Skin epidermis (tissue), 12 donors: ENCODE measurements around the gene TMEM117.

Experiments used
- H3K27ac ChIP-seq, 21 experiments: fragments of 200-600 bp; sonication (generic) in 11 of 21; one replicate each; pipeline ENCODE4 v1.5.0; 2020; ENCODE audit warnings: mild to moderate bottlenecking in 3 of 21, inconsistent platforms in 2 of 21, moderate library complexity in 2 of 21
- H3K4me3 ChIP-seq, 7 experiments: fragments of 200-600 bp; sonication (generic) in 2 of 7; one replicate each; pipeline ENCODE4 v1.5.0; 2020; ENCODE audit warnings: inconsistent platforms in 2 of 7, mild to moderate bottlenecking in 2 of 7, moderate library complexity in 1 of 7

The TMEM117 gene

DNA sequence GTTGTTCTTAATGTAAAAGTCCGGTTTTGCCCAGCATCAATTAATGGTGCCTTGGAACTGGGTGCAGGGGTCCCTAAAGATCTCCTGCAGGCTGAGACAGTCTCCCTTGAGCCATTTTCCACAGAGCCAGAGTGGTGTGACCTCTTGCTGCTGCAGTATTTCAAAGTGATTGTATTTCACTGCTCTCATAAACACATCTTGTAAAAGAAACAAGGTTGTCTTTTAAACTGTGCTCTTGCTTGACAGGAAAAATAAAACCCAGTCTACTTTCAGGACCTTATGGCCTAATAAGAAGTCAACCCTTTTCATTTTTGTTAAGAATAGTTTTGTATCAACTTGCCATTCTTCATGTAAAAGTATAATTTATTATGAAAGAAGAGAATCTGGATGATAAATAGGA is 44.7 kb downstream of the TMEM117 start:
- Histone ChIP-seq H3K27ac (no peak overlapping the region), H3K4me3 (no peak overlapping the region)

- Histone ChIP-seq H3K27ac (no peak overlapping the region), H3K4me3 (no peak overlapping the region)
Observed at GRCh38 chr12:43882578-43883178, 46.8 kb downstream of the TMEM117 start.

DNA sequence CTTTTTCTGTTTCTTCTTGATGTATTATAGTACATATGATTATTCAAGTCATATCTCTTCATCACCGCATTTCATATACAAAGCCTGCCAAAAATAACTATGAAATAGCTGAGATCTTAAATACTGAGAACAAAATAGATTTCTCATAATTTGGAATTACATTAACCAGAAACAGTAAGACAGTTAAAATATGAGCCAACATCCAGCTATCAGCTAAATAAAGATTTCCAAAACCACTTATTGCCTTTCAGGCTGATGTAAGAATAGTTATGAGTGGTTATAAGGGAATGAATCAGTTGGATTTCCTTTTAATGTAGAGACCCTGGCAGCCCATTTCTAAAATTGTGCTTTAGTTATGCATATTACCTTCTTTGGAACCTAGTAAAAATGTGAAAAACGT is 47.4 kb downstream of the TMEM117 start:
- Histone ChIP-seq H3K4me3 (no peak overlapping the region), H3K27ac (no peak overlapping the region)

DNA sequence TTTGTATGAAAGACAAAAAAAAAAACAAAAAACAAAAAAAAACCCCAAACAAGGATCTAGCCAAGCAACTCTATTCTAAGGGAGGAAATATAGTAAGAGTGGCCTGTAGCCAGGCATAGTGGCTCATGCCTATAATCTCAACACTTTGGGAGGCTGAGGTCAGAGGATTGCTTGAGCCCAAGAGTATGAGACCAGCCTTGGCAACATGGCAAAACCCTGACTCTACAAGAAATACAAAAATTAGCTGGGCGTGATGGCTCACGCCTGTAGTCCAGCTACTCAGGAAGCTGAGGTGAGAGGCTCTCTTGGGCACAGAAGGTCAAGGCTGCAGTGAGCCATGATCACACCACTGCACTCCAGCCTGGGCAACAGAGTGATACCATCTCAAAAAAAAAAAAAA is 47.9 kb downstream of the TMEM117 start:
- Histone ChIP-seq H3K27ac (no peak overlapping the region), H3K4me3 (no peak overlapping the region)

- H3K27ac ChIP-seq: peak overlapping the region in 1 of 21 experiments; percentile 2
Observed at GRCh38 chr12:43884683-43885410, 49.0 kb downstream of the TMEM117 start.

DNA sequence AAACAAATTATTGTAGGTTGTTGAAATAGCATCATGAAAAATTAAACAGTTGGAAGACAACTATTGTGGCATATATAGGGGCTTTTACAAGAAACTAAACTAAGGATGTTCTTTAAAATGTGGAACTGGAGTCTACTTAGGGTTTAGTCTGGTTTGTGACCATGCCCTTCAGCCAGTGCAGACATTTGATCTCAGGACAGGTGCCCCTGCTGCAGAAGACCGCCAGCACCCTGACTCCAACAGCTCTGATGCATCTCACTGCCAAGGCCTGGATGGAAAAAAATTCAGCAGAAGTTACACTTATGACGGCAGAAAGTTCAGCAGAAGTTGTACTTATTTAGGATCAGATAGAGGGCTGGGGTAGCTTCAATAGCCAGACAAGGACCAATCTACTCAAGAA is 51.5 kb downstream of the TMEM117 start:
- no peak overlapping the region for H3K4me3 ChIP-seq
- H3K27ac ChIP-seq: no peak overlapping the region

More at GRCh38 chr12:43884683-43885410, 49.0 kb downstream of the TMEM117 start:
- H3K4me3 ChIP-seq: no peak overlapping the region

DNA sequence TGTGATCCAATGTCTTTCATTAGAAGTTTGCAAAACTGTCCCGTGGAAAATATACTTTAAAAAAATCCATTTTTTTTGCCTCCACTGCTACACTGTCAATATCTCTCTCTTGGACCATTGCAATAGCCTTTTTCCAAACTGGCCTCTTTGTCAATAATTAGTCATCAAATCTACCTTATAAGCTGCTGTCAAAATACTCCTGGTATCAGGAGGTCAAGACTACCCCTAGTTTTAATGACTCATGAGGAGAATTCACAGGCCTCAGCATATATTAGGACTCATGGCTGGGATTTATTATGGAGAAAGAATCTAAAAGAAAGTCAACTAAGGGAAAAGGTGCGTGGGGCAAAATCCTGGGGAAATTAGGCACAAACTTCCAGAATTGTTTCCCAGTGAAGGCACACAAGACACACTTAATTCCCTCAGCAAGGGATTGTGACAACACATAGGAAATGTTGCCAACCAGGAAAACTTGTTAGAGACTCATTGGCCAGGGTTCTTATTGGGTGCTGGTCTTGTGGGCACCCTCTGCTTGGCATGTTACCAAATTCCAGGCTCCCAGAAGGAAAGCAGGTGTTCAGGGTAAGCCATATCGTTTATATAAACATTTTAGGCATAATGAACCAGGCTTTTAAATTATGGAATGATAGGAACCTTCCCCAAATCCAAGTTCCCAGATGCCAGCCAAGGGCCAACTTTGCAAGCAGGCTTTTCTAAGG is 56.1 kb downstream of the TMEM117 start:
- no peak overlapping the region for H3K27ac ChIP-seq
- H3K4me3 ChIP-seq: no peak overlapping the region

GRCh38 chr12:43893670-43894069 is 57.8 kb downstream of the TMEM117 start:
- Histone ChIP-seq H3K4me3 (no peak overlapping the region), H3K27ac (no peak overlapping the region)

GRCh38 chr12:43895580-43896206 is 59.8 kb downstream of the TMEM117 start:
- H3K4me3 ChIP-seq: no peak overlapping the region
- H3K27ac ChIP-seq: no peak overlapping the region

GRCh38 chr12:43896496-43896895 is 60.6 kb downstream of the TMEM117 start:
- Histone ChIP-seq H3K4me3 (no peak overlapping the region), H3K27ac (no peak overlapping the region)

- H3K4me3 ChIP-seq: no peak overlapping the region
Observed at GRCh38 chr12:43898474-43898873, 62.6 kb downstream of the TMEM117 start.

DNA sequence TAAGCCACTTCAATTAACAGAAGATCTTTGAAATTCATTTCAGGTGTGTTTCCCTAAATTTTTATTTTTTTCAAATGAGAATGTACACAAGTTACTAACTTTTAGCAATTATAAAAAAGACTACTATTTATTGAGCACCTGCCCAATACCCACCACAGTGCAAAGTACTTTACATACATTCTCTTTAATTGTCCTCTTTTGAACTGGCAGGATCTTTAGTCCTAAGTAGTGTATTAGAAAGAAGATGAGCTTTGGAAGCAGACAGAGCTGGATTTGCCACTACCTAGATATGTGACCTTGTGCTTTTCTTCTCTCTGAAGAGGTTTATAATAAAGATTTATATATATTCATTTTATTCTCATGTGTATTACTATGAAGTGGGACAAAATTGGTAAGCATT is 63.7 kb downstream of the TMEM117 start:
- Histone ChIP-seq H3K4me3 (no peak overlapping the region), H3K27ac (no peak overlapping the region)

More at GRCh38 chr12:43898474-43898873, 62.6 kb downstream of the TMEM117 start:
- no peak overlapping the region for H3K27ac ChIP-seq

GRCh38 chr12:43903686-43904085 is 67.8 kb downstream of the TMEM117 start:
- Histone ChIP-seq H3K4me3 (no peak overlapping the region), H3K27ac (no peak overlapping the region)

DNA sequence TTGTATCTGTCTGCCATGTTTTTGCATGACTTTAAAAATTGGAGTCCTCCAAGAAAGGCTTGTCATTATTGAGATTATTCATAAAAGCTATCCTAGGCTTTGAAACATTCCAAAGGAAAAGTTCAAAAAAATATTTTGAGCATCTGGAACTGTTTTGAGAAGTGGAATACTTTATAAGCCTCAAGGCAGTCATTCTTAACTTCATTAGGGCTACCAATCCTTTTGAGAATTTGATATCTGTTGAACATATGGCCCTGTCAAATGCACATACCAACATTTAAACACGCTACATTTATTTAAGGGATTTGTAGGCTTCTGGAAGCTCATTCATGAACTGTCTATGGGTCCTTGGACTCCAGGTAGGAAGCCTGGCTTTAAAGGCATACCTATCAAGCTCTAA is 77.0 kb downstream of the TMEM117 start:
- Histone ChIP-seq H3K4me3 (no peak overlapping the region), H3K27ac (no peak overlapping the region)

DNA sequence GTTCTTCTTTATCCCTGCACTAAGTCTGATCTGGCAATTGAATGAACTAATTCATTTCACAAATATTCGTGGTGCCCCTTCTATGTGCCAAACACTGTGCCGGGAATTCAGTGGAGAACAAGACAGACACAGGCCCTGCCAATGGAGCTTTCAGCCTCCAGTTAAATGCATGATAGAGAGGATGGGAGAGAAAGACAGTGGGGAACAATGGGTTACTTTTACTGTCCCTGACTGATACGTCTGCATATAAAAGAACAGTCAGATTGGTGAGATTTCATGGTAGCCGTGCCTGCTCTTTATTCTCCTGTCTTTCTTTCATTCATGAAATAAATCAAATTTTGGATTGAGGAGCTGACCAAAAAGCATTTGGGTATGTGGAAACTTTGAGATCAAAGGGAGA is 78.5 kb downstream of the TMEM117 start:
- Histone ChIP-seq H3K27ac (no peak overlapping the region), H3K4me3 (no peak overlapping the region)

GRCh38 chr12:43914923-43915468 is 79.1 kb downstream of the TMEM117 start:
- H3K27ac ChIP-seq: no peak overlapping the region
- H3K4me3 ChIP-seq: no peak overlapping the region

DNA sequence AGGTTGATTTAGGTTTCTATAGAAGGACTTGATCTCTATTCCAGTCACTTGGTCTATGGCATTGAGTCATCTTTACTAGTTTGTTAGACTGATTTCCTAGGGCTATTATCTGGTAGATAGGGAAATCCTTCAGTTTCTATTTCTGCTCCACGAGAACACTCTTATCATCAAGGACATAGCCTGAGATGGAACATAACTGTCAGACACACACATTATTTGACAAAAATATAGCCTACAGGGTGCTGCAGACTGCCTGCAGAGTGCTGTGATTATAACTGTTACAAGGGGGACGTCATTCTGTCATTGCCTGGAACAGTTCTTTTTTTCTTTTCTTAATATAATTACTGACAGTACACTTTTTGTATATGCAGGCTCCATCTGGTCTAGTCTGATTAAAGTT is 82.0 kb downstream of the TMEM117 start:
- no peak overlapping the region for H3K27ac ChIP-seq
- no peak overlapping the region for H3K4me3 ChIP-seq

GRCh38 chr12:43921666-43922337 is 85.9 kb downstream of the TMEM117 start:
- Histone ChIP-seq H3K27ac (no peak overlapping the region), H3K4me3 (no peak overlapping the region)

- no peak overlapping the region for H3K27ac ChIP-seq
- H3K4me3 ChIP-seq: no peak overlapping the region
Observed at GRCh38 chr12:43930032-43930431, 94.2 kb downstream of the TMEM117 start.

DNA sequence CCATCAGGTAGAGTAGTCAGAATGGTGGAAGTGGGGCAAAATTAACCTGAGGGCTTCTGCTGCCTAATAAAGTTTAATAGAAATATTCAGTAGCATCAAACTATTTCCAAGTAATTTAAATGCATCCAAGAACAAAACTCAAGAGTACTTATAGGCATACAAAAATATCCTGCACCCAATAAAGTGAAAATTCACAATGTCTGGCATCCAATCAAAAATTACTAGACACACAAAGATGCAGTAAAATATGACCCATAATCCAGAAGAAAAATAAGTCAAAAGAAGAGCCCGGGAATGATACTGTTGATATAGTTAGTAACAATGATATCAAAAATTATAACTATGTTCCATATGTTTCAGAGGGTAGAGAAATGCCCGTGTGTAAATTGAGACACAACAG is 95.3 kb downstream of the TMEM117 start:
- H3K4me3 ChIP-seq: no peak overlapping the region
- no peak overlapping the region for H3K27ac ChIP-seq
